B cell (primary cell): ENCODE results near the gene FBXL14. TPM values are rescaled to one million over a fixed set of nuclear protein-coding genes. Genes with fewer than 3 reads are reported as not detected.

Experiments used
- ATAC-seq: fragments of 200-7000 bp; cut with Tn5 transposase; one replicate; pipeline ENCODE4 v1.10.0; 2021; ENCODE audit warnings: low read depth, mild to moderate bottlenecking, moderate number of reproducible peaks, moderate library complexity
- CTCF ChIA-PET: fragments of 350-600 bp; sonication (Branson Sonifier 250); formaldehyde crosslinking; loops from one replicate; lab custom pipeline; 2021; ENCODE audit warnings: antibody characterized with exemption, inconsistent platforms; lab: Charles Lee
- POLR2A ChIA-PET: fragments of 350-600 bp; sonication (Branson Sonifier 250); formaldehyde crosslinking; loops from one replicate; lab custom pipeline; 2021; ENCODE audit warnings: antibody characterized with exemption; lab: Charles Lee
- DNase-seq: peaks from one replicate; pipeline ENCODE4 v3.0.0; 2013
- H2AFZ ChIP-seq: 2 replicates; pipeline ENCODE4 v1.6.1; 2012; ENCODE audit warnings: mild to moderate bottlenecking, low read depth, low read length; ENCODE audit not compliant: insufficient read depth, poor library complexity, severe bottlenecking
- H3K27ac ChIP-seq, 2 donors: 1 replicate in 1 of 2; 2 replicates in 1 of 2; pipeline ENCODE4 v1.5.1; 2012 to 2013; ENCODE audit warnings: low read length in 2 of 2, mild to moderate bottlenecking in 2 of 2, moderate library complexity in 1 of 2
- H3K27me3 ChIP-seq, 4 experiments: fragments of 200-600 bp in 1 of 4; sonication (generic) in 1 of 4; replicated peaks in 1 of 4; 1 replicate in 2 of 4; 2 replicates in 2 of 4; pipeline versions ENCODE4 v1.6.1 to v1.7.0; 2013 to 2016; ENCODE audit warnings: low read length in 3 of 4, mild to moderate bottlenecking in 2 of 4, mixed read lengths in 1 of 4, moderate library complexity in 1 of 4; ENCODE audit not compliant: insufficient read depth in 4 of 4, control insufficient read depth in 3 of 4; ENCODE audit errors: control extremely low read depth in 1 of 4
- H3K36me3 ChIP-seq, 2 experiments: replicated peaks in 1 of 2; 1 replicate in 1 of 2; 2 replicates in 1 of 2; pipeline versions ENCODE4 v1.6.1 to v1.7.1; 2013; ENCODE audit warnings: low read length in 1 of 2; ENCODE audit not compliant: insufficient read depth in 2 of 2, control insufficient read depth in 1 of 2; ENCODE audit errors: control extremely low read depth in 1 of 2, extremely low read depth in 1 of 2
- H3K4me1 ChIP-seq, 2 donors: fragments of 200-600 bp in 1 of 2; sonication (generic) in 1 of 2; 1 replicate in 1 of 2; 2 replicates in 1 of 2; pipeline versions ENCODE4 v1.5.1 to v1.6.1; 2013 to 2017; ENCODE audit warnings: low read length in 2 of 2; ENCODE audit not compliant: control insufficient read depth in 2 of 2, insufficient read depth in 2 of 2
- H3K4me2 ChIP-seq: replicated peaks from 2 replicates; pipeline ENCODE3; 2012; ENCODE audit warnings: mild to moderate bottlenecking, low read depth, low read length; ENCODE audit not compliant: poor library complexity, severe bottlenecking
- H3K4me3 ChIP-seq, 5 experiments: fragments of 200-600 bp in 1 of 5; sonication (generic) in 1 of 5; 1 replicate in 3 of 5; 2 replicates in 2 of 5; pipeline versions ENCODE4 v1.5.1 to v1.7.0; 2011 to 2016; ENCODE audit warnings: low read length in 4 of 5, mild to moderate bottlenecking in 4 of 5, low read depth in 2 of 5, control low read depth in 1 of 5, moderate library complexity in 1 of 5; ENCODE audit not compliant: insufficient read depth in 1 of 5; ENCODE audit errors: control extremely low read depth in 1 of 5, extremely low read depth in 1 of 5
- H3K79me2 ChIP-seq: fragments of 200-600 bp; sonication (generic); one replicate; pipeline ENCODE4 v1.6.0; 2016; ENCODE audit warnings: low read length; ENCODE audit not compliant: control insufficient read depth, insufficient read depth
- H3K9ac ChIP-seq: fragments of 200-600 bp; sonication (generic); 2 replicates; pipeline ENCODE4 v1.6.1; 2017; ENCODE audit warnings: mild to moderate bottlenecking, low read length, moderate library complexity
- H3K9me3 ChIP-seq, 3 donors: one replicate each; pipeline versions ENCODE4 v1.6.1 to v1.7.1; 2013; ENCODE audit warnings: low read length in 2 of 3; ENCODE audit not compliant: control insufficient read depth in 2 of 3, insufficient read depth in 1 of 3; ENCODE audit errors: control extremely low read depth in 1 of 3
- H4K20me1 ChIP-seq: 2 replicates; pipeline ENCODE4 v1.6.0; 2012; ENCODE audit warnings: mild to moderate bottlenecking, low read length; ENCODE audit not compliant: insufficient read depth, control insufficient read depth, poor library complexity, severe bottlenecking
- H3K27ac Mint-ChIP-seq: one replicate; pipeline ENCODE4 v1.8.0; 2021; ENCODE audit warnings: mixed read lengths
- H3K27me3 Mint-ChIP-seq: one replicate; pipeline ENCODE4 v1.8.0; 2021; ENCODE audit warnings: mixed read lengths
- H3K4me1 Mint-ChIP-seq: one replicate; pipeline ENCODE4 v1.8.0; 2021; ENCODE audit warnings: mixed read lengths
- H3K4me3 Mint-ChIP-seq: one replicate; pipeline ENCODE4 v1.8.0; 2021; ENCODE audit warnings: mixed read lengths
- H3K9me3 Mint-ChIP-seq: one replicate; pipeline ENCODE4 v1.8.0; 2022; ENCODE audit warnings: mixed read lengths; ENCODE audit not compliant: insufficient read depth
- CTCF ChIP-seq: fragments of 200-600 bp; IDR thresholded peaks from one replicate; pipeline ENCODE4 v1.8.0; 2022; ENCODE audit warnings: antibody characterized with exemption, mild to moderate bottlenecking
- EZH2 ChIP-seq: IDR thresholded peaks from 2 replicates; pipeline ENCODE4 v1.6.1; 2012; ENCODE audit warnings: borderline replicate concordance, low read depth, mild to moderate bottlenecking, moderate library complexity, low read length; ENCODE audit not compliant: insufficient read depth, poor library complexity, severe bottlenecking
- WGBS: methylation state at CpG from one replicate; pipeline ENCODE4 v1.1.5; 2013; ENCODE audit warnings: missing lambda C conversion rate; ENCODE audit not compliant: insufficient coverage; 5-methylcytosine and 5-hydroxymethylcytosine counted together
- intact Hi-C: fragments of 100-400 bp; cut with micrococcal nuclease; formaldehyde crosslinking; loops from one replicate; pipeline ENCODE4 v1.10.0; 2022
- polyA plus RNA-seq: library from polyadenylated mRNA; depleted of rRNA; stranded (reverse); fragments of >200 nt; gene quantifications from 2 replicates; pipeline ENCODE4 v1.2.3, GENCODE V29; 2012
- total RNA-seq, 2 donors: library from RNA; stranded (reverse); fragments of 120-200 nt in 1 of 2; gene quantifications; 1 replicate in 1 of 2; 2 replicates in 1 of 2; pipeline versions ENCODE4 v1.2.3 to v1.2.4, GENCODE V29; 2013 to 2022

FBXL14 gene
- total and polyA plus RNA-seq, 2 donors (not counting 1 experiment from before 2014, with no cell fraction given), result 21.6 to 37.3 TPM

- no peaks in the 10 kb centered on the region for H3K27me3 ChIP-seq
- H3K36me3 ChIP-seq, result no peaks in the 10 kb centered on the region
- peak overlapping the region; percentile 47 to 81 (median 73) for H3K4me3 ChIP-seq
- H3K9me3 Mint-ChIP-seq, result no peaks in the 10 kb centered on the region
- H3K4me3 Mint-ChIP-seq, result peak overlapping the region; percentile 94
- H3K27me3 Mint-ChIP-seq, result no peaks in the 10 kb centered on the region
- DNase-seq, result peak; percentile 84
- peak overlapping the region; percentile 91 for H3K27ac Mint-ChIP-seq
- peak overlapping the region; percentile 81 for H2AFZ ChIP-seq
- ChIA-PET CTCF (interaction anchor here (0.8 to 4.7 kb wide), 6 partner anchors 9 to 1017 kb away, joined by 3 to 31 read pairs (median 26); no protein-coding TSS in a partner anchor), POLR2A (interaction anchor here (0.7 to 1.3 kb wide), 4 partner anchors 10 to 1204 kb away, joined by 3 to 4 read pairs (median 3); partner anchors contain the start of gene KDM5A)
- intact Hi-C loops, result loop anchor here (1.0 to 5.0 kb wide), 8 partner anchors 10 to 1206 kb away; partner anchors contain the start of genes ADIPOR2, CCDC77, ERC1 and KDM5A
- peak overlapping the region; percentile 51 to 54 for H3K27ac ChIP-seq
- WGBS, result 17% methylated on average over 56 of the region's 56 CpGs
- peaks cover 37% of the 10 kb centered on the region for H4K20me1 ChIP-seq
- peaks cover 46% of the 10 kb centered on the region for H3K79me2 ChIP-seq
- no peak for TF ChIP-seq EZH2
- no peak for TF ChIP-seq CTCF
- peak; percentile 28 for ATAC-seq
- peak overlapping the region; percentile 82 for H3K9ac ChIP-seq
- H3K4me1 Mint-ChIP-seq, result peaks cover 56% of the 10 kb centered on the region
- no peaks in the 10 kb centered on the region for H3K9me3 ChIP-seq
- H3K4me2 ChIP-seq, result peak overlapping the region; percentile 85
- peaks cover 38 to 41% of the 10 kb centered on the region in 2 donors for H3K4me1 ChIP-seq
These were observed 991 bp downstream of the FBXL14 start for GRCh38 chr12:1593174-1594005.
